Lung (tissue), 16 donors: ENCODE results near the gene LIMS2. TPM values are rescaled to one million over a fixed set of nuclear protein-coding genes. Genes with fewer than 3 reads are reported as not detected.

Source experiments
- ATAC-seq: fragments of 200-7000 bp; cut with Tn5 transposase; one replicate; pipeline ENCODE4 v1.9.1; 2020; ENCODE audit warnings: moderate number of reproducible peaks; ENCODE audit not compliant: insufficient read depth, low FRiP score
- DNase-seq, 3 donors: peaks; one replicate each; pipeline ENCODE4 v3.0.0-alpha.2; 2013 to 2017
- H3K27ac ChIP-seq, 2 donors: one replicate each; pipeline ENCODE4 v1.5.1; 2013; ENCODE audit warnings: mild to moderate bottlenecking in 2 of 2, moderate library complexity in 2 of 2, control low read depth in 1 of 2, inconsistent platforms in 1 of 2, low read depth in 1 of 2, low read length in 1 of 2
- H3K27me3 ChIP-seq, 3 donors: one replicate each; pipeline ENCODE4 v1.5.1; 2013; ENCODE audit warnings: low read length in 2 of 3; ENCODE audit not compliant: control insufficient read depth in 3 of 3, insufficient read depth in 3 of 3
- H3K36me3 ChIP-seq, 4 donors: one replicate each; pipeline ENCODE4 v1.5.1; 2013; ENCODE audit warnings: low read length in 4 of 4, mild to moderate bottlenecking in 1 of 4, moderate library complexity in 1 of 4; ENCODE audit not compliant: control insufficient read depth in 4 of 4, insufficient read depth in 4 of 4
- H3K4me1 ChIP-seq, 5 donors: one replicate each; pipeline ENCODE4 v1.5.1; 2013; ENCODE audit warnings: low read length in 5 of 5, mild to moderate bottlenecking in 2 of 5, moderate library complexity in 1 of 5; ENCODE audit not compliant: control insufficient read depth in 5 of 5, insufficient read depth in 5 of 5
- H3K4me3 ChIP-seq: one replicate; pipeline ENCODE4 v1.5.1; 2013; ENCODE audit warnings: mild to moderate bottlenecking, control low read depth, moderate library complexity
- H3K9ac ChIP-seq, 2 donors: one replicate each; pipeline ENCODE4 v1.5.1; 2013; ENCODE audit warnings: low read length in 2 of 2, control low read depth in 1 of 2; ENCODE audit not compliant: insufficient read depth in 1 of 2
- H3K9me3 ChIP-seq, 4 donors: one replicate each; pipeline ENCODE4 v1.5.1; 2013; ENCODE audit warnings: low read length in 3 of 4, mild to moderate bottlenecking in 1 of 4, moderate library complexity in 1 of 4; ENCODE audit not compliant: control insufficient read depth in 4 of 4, insufficient read depth in 3 of 4
- CTCF ChIP-seq: IDR thresholded peaks from 2 replicates; pipeline ENCODE4 v1.5.1; 2012; ENCODE audit warnings: mild to moderate bottlenecking; ENCODE audit errors: control extremely low read depth, extremely low read depth
- WGBS, 2 donors: extraction: QIAGEN DNeasy Blood & Tissue Kit; methylation state at CpG; one replicate each; pipeline ENCODE4 v1.1.7; 2013; 5-methylcytosine and 5-hydroxymethylcytosine counted together
- long read RNA-seq, 5 donors: transcript quantifications; one replicate each; lab custom pipeline, GENCODE V29; 2026
- polyA plus RNA-seq, 2 donors: library from polyadenylated mRNA; stranded (reverse); fragments of 200-250 nt; gene quantifications; one replicate each; pipeline ENCODE4 v1.2.1, GENCODE V29; 2013
- total RNA-seq, 2 donors: library from RNA; depleted of rRNA in 1 of 2; stranded (reverse); fragments of >200 nt in 1 of 2; gene quantifications; one replicate each; pipeline ENCODE4 v1.2.1, GENCODE V29; 2014 to 2021
- donor health status: control.
- donor health status: control.
- donor health status: Bipolar disorder and iron deficiency.
- donor health status: healthy.
- donor health status: DM: yes; HTN: yes; CAD: no.

Gene LIMS2, protein sequence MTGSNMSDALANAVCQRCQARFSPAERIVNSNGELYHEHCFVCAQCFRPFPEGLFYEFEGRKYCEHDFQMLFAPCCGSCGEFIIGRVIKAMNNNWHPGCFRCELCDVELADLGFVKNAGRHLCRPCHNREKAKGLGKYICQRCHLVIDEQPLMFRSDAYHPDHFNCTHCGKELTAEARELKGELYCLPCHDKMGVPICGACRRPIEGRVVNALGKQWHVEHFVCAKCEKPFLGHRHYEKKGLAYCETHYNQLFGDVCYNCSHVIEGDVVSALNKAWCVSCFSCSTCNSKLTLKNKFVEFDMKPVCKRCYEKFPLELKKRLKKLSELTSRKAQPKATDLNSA
- total RNA-seq (100 to 1,000 TPM in 1 of 2 donors, 10 to 100 TPM in 1; 22.2 to 111 TPM), polyA plus RNA-seq (100 to 1,000 TPM in 1 of 2 donors, 10 to 100 TPM in 1; 49.6 to 138 TPM)
- long read RNA-seq, donor 1, transcript LIMS2-202 (10 exons, 2,045 nt) = major isoform, 13 of 15 reads
- long read RNA-seq, donor 1, partial matches to known transcripts = 0 of 15 reads
- long read RNA-seq, donor 1, other reads (novel, unspliced or antisense) = 0 of 15 reads
- long read RNA-seq, donor 2, partial matches to known transcripts = 0 of 1 reads
- long read RNA-seq, donor 2, other reads (novel, unspliced or antisense) = 0 of 1 reads
- long read RNA-seq, donor 3, partial matches to known transcripts = 0 of 3 reads
- long read RNA-seq, donor 3, other reads (novel, unspliced or antisense) = 0 of 3 reads
- long read RNA-seq, donor 4, partial matches to known transcripts = 0 of 2 reads
- long read RNA-seq, donor 4, other reads (novel, unspliced or antisense) = 0 of 2 reads
- long read RNA-seq, donor 5, transcript LIMS2-202 (10 exons, 2,045 nt) = major isoform, 5 of 10 reads
- long read RNA-seq, donor 5, partial matches to known transcripts = 0 of 10 reads
- long read RNA-seq, donor 5, other reads (novel, unspliced or antisense) = 0 of 10 reads

- peak within 1 kb of the TSS; percentile 66 for H3K4me3 ChIP-seq
- no peak for TF ChIP-seq CTCF
- WGBS, 2 donors = 6 to 9% methylated on average over 50 to 56 of the region's 56 CpGs
Measured at GRCh38 chr2:127675331-127676261, at the start of gene LIMS2. TSS of gene LIMS2 (minus strand) at chr2:127675530. CDS start at chr2:127675024, 506 bp downstream.

GRCh38 chr2:127722807-127723206 lies 47.5 kb upstream of the LIMS2 start:
- ATAC-seq (no peak), DNase-seq (no peak)
- 85 to 93% methylated on average over 3 of the region's 3 CpGs for WGBS, 2 donors
- H3K27ac ChIP-seq = no peak overlapping the region
- H3K4me1 ChIP-seq = peaks cover 0 to 23% (median 3%) of the 10 kb centered on the region in 5 donors
- no peak for TF ChIP-seq CTCF
- no peaks in the 10 kb centered on the region for H3K27me3 ChIP-seq
- H3K9ac ChIP-seq = no peak overlapping the region
- no peaks in the 10 kb centered on the region for H3K9me3 ChIP-seq
- peaks cover 17 to 31% (median 27%) of the 10 kb centered on the region in 4 donors for H3K36me3 ChIP-seq
- no peak overlapping the region for H3K4me3 ChIP-seq

More at GRCh38 chr2:127675331-127676261, at the start of gene LIMS2:
- peaks cover 0 to 16% (median 0%) of the 10 kb centered on the region in 5 donors for H3K4me1 ChIP-seq
- H3K36me3 ChIP-seq = no peaks in the 10 kb centered on the region
- H3K27me3 ChIP-seq = peaks cover 0 to 18% (median 15%) of the 10 kb centered on the region in 3 donors
- H3K9me3 ChIP-seq = no peaks in the 10 kb centered on the region
- no peak within 1 kb of the TSS for H3K9ac ChIP-seq
- peak within 1 kb of the TSS; percentile 82 to 99 for H3K27ac ChIP-seq
- DNase-seq = peak; percentile 47 to 62 (median 52)
- peak; percentile 10 for ATAC-seq

DNA sequence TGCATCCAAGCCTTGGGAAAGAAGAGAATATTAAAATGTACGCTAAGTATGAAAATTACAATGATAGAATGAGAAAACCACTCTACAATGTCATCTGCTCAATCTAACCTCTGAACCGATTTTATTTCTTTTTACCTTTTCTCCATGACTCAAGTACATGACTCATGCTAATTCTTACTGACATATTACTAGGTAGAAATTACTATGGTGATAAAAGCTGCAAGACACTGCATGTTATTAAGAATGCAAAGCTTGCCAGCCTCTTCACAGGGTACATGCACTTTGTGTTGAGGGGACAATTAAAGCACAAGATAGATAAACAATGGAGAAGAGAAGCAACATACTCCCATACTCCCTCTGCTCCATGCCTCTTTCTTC lies 46.6 kb upstream of the LIMS2 start:
- peaks cover 17 to 31% (median 27%) of the 10 kb centered on the region in 4 donors for H3K36me3 ChIP-seq
- no peaks in the 10 kb centered on the region for H3K27me3 ChIP-seq
- no peak for TF ChIP-seq CTCF
- no peaks in the 10 kb centered on the region for H3K9me3 ChIP-seq
- no peak for DNase-seq
- WGBS, 2 donors = 86 to 88% methylated on average over 2 of the region's 2 CpGs
- H3K4me3 ChIP-seq = no peak overlapping the region
- no peak for ATAC-seq
- no peak overlapping the region for H3K9ac ChIP-seq
- H3K4me1 ChIP-seq = peaks cover 0 to 23% (median 3%) of the 10 kb centered on the region in 5 donors
- peak overlapping the region in 1 of 2 donors; percentile 80 for H3K27ac ChIP-seq
